K562 (cell line): ENCODE measurements around the gene ACOX2. TPM values are rescaled to one million over a fixed set of nuclear protein-coding genes. Genes with fewer than 3 reads are reported as not detected.
A peak's percentile ranks its signal among the peaks of the same experiment; 100 is the strongest.

Experiments used
- BRCA1 ChIP-seq, 2 experiments: fragments of 450-650 bp in 1 of 2; sonication (generic) in 1 of 2; formaldehyde crosslinking in 1 of 2; IDR thresholded peaks; 2 replicates each; pipeline versions ENCODE4 v1.5.0 to v1.6.1; 2017 to 2020; ENCODE audit warnings: mild to moderate bottlenecking in 1 of 2, missing genetic modification reagents in 1 of 2
- CBFA2T3 ChIP-seq: fragments of 450-650 bp; IDR thresholded peaks from 2 replicates; pipeline ENCODE4 v1.6.1; 2017
- GATAD2B ChIP-seq: fragments of 450-650 bp; IDR thresholded peaks from 2 replicates; pipeline ENCODE4 v1.6.1; 2017; ENCODE audit warnings: mild to moderate bottlenecking, borderline replicate concordance
- KAT2B ChIP-seq: IDR thresholded peaks from one replicate; pipeline ENCODE4 v1.6.1; 2012; ENCODE audit warnings: low read depth, mild to moderate bottlenecking, control low read depth, inconsistent platforms, low read length, moderate library complexity
- RCOR1 ChIP-seq, 2 experiments: IDR thresholded peaks; 2 replicates each; pipeline ENCODE4 v1.6.1; 2012; ENCODE audit warnings: low read depth in 2 of 2, low read length in 2 of 2, borderline replicate concordance in 1 of 2, improper control_type of control experiment in 1 of 2
- SMARCE1 ChIP-seq: fragments of 450-650 bp; IDR thresholded peaks from 2 replicates; pipeline ENCODE4 v1.7.1; 2016; ENCODE audit warnings: mild to moderate bottlenecking
- polyA plus RNA-seq, 8 experiments: library from polyadenylated mRNA; depleted of rRNA in 4 of 8; stranded (reverse) in 5 of 8; unstranded in 3 of 8; fragments of >200 nt; fragmentation: Nextera tagmentation in 2 of 8; fragmentation: Illumina TruSeq in 1 of 8; extraction: Ambion mirVana in 2 of 8; extraction: Trizol in 1 of 8; gene quantifications; 2 replicates each; pipeline versions ENCODE4 v1.2.1 to v1.2.3, GENCODE V29; 2011 to 2014; ENCODE audit warnings: inconsistent platforms in 1 of 8, missing spikeins in 1 of 8
- total RNA-seq, 7 experiments: library from RNA; depleted of rRNA in 6 of 7; stranded (reverse); fragments of >200 nt in 6 of 7; fragmentation: Illumina TruSeq in 2 of 7; extraction: Trizol in 2 of 7; gene quantifications; 2 replicates each; pipeline versions ENCODE4 v1.2.1 to v1.2.3, GENCODE V29; 2011 to 2021; ENCODE audit warnings: low replicate concordance in 1 of 7
- TF ChIP-seq, protein P1 (sequence below), 2 experiments: fragments of 200-800 bp in 1 of 2; sonication (Bioruptor generic) in 1 of 2; sonication (generic) in 1 of 2; formaldehyde crosslinking in 1 of 2; IDR thresholded peaks in 1 of 2; conservative IDR thresholded peaks in 1 of 2; 2 replicates each; pipeline versions ENCODE4 v1.5.0 to v1.6.1; 2016 to 2020; ENCODE audit warnings: missing compliant biosample characterization in 1 of 2, missing genetic modification characterization in 1 of 2, missing genetic modification reagents in 1 of 2
- TF ChIP-seq, protein P2 (sequence below), 3 experiments: IDR thresholded peaks in 2 of 3; conservative IDR thresholded peaks in 1 of 3; 2 replicates each; pipeline ENCODE4 v1.5.1; 2011 to 2012; ENCODE audit warnings: low read length in 3 of 3, mild to moderate bottlenecking in 3 of 3, control low read depth in 2 of 3, improper control_type of control experiment in 1 of 3, inconsistent platforms in 1 of 3, low read depth in 1 of 3, mixed read lengths in 1 of 3, moderate library complexity in 1 of 3; ENCODE audit not compliant: insufficient read depth in 2 of 3
- TF ChIP-seq, protein P3 (sequence below), 2 experiments: IDR thresholded peaks in 1 of 2; conservative IDR thresholded peaks in 1 of 2; 2 replicates each; pipeline ENCODE4 v1.6.1; 2016; ENCODE audit warnings: low read depth in 2 of 2, mild to moderate bottlenecking in 1 of 2, missing compliant biosample characterization in 1 of 2, missing genetic modification characterization in 1 of 2, moderate library complexity in 1 of 2
- TF ChIP-seq, protein P4 (sequence below): sonication (generic); formaldehyde crosslinking; IDR thresholded peaks from 2 replicates; pipeline ENCODE4 v1.5.0; 2020; ENCODE audit warnings: missing genetic modification reagents
- TF ChIP-seq, protein P5 (sequence below): IDR thresholded peaks from 2 replicates; pipeline ENCODE4 v1.6.1; 2011; ENCODE audit warnings: borderline replicate concordance, low read depth, mild to moderate bottlenecking, moderate library complexity, low read length; ENCODE audit not compliant: insufficient read depth, poor library complexity, severe bottlenecking

The ACOX2 gene
- total and polyA plus RNA-seq, 9 of the 15 experiments (the other 6 are each of a cell fraction or from before 2014, with no cell fraction given), result 0.15 TPM; not detected in 8

DNA sequence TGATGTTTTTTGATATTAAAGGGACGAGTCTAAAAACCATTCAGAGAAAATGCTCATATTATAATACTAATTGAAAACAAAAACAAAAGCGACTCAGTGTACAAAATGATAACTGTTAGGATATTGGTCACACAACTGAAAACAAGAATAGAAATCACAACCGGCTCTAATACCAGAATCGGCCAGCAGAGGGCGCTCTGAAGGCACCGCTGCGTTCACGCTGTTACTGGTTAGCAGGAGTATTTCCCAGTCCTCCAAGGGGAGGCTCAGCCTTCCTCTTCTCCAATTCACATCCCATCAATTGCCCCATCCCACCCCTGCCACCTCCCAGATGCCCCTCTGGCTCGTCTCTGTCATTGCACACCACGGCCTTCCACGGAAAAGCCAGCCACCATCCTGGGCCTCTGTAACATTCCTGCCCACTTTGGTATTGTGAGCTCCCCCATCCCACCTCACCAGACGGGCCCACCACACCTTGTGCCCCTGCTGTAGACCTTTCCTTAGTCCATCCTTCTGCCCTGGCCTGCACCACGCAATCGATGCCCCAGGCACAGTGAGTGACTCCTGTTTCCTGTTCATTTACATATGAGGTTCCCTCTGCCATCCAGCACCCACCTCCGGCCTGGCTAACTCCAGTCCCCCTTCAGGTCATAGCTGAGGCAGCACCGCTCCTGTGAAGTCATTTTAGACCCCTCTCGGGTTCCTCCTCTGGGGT is 31.7 kb upstream of the ACOX2 start (continued):
- TF ChIP-seq, protein P1, sequence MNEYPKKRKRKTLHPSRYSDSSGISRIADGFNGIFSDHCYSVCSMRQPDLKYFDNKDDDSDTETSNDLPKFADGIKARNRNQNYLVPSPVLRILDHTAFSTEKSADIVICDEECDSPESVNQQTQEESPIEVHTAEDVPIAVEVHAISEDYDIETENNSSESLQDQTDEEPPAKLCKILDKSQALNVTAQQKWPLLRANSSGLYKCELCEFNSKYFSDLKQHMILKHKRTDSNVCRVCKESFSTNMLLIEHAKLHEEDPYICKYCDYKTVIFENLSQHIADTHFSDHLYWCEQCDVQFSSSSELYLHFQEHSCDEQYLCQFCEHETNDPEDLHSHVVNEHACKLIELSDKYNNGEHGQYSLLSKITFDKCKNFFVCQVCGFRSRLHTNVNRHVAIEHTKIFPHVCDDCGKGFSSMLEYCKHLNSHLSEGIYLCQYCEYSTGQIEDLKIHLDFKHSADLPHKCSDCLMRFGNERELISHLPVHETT (CRISPR knock-in tag; conservative IDR thresholded peaks at IDR 0.05 in 1 of 2, IDR thresholded peaks at IDR 0.05 in 1 of 2), result no peak
- TF ChIP-seq, protein P2, sequence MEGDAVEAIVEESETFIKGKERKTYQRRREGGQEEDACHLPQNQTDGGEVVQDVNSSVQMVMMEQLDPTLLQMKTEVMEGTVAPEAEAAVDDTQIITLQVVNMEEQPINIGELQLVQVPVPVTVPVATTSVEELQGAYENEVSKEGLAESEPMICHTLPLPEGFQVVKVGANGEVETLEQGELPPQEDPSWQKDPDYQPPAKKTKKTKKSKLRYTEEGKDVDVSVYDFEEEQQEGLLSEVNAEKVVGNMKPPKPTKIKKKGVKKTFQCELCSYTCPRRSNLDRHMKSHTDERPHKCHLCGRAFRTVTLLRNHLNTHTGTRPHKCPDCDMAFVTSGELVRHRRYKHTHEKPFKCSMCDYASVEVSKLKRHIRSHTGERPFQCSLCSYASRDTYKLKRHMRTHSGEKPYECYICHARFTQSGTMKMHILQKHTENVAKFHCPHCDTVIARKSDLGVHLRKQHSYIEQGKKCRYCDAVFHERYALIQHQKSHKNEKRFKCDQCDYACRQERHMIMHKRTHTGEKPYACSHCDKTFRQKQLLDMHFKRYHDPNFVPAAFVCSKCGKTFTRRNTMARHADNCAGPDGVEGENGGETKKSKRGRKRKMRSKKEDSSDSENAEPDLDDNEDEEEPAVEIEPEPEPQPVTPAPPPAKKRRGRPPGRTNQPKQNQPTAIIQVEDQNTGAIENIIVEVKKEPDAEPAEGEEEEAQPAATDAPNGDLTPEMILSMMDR (IDR thresholded peaks at IDR 0.05 in 2 of 3, conservative IDR thresholded peaks at IDR 0.05 in 1 of 3; ENCODE audit: insufficient read depth in 2 of 3, low read depth in 1 of 3, low read length in 3 of 3), result peak; percentile 72 to 82 (median 78)
- no peak for TF ChIP-seq BRCA1 (IDR thresholded peaks at IDR 0.05)
- TF ChIP-seq BRCA1 (CRISPR knock-in tag; IDR thresholded peaks at IDR 0.05), result no peak
- no peak for TF ChIP-seq RCOR1 (IDR thresholded peaks at IDR 0.05; ENCODE audit: borderline replicate concordance in 1 of 2, low read depth in 2 of 2, low read length in 2 of 2)
- no peak for TF ChIP-seq CBFA2T3
- TF ChIP-seq, protein P3, sequence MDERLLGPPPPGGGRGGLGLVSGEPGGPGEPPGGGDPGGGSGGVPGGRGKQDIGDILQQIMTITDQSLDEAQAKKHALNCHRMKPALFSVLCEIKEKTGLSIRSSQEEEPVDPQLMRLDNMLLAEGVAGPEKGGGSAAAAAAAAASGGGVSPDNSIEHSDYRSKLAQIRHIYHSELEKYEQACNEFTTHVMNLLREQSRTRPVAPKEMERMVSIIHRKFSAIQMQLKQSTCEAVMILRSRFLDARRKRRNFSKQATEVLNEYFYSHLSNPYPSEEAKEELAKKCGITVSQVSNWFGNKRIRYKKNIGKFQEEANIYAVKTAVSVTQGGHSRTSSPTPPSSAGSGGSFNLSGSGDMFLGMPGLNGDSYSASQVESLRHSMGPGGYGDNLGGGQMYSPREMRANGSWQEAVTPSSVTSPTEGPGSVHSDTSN (CRISPR knock-in tag; IDR thresholded peaks at IDR 0.05; ENCODE audit: low read depth), result no peak
- TF ChIP-seq, protein P3 (tag; conservative IDR thresholded peaks at IDR 0.05; ENCODE audit: low read depth), result no peak
- TF ChIP-seq, protein P4, sequence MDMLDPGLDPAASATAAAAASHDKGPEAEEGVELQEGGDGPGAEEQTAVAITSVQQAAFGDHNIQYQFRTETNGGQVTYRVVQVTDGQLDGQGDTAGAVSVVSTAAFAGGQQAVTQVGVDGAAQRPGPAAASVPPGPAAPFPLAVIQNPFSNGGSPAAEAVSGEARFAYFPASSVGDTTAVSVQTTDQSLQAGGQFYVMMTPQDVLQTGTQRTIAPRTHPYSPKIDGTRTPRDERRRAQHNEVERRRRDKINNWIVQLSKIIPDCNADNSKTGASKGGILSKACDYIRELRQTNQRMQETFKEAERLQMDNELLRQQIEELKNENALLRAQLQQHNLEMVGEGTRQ (CRISPR knock-in tag), result no peak
- TF ChIP-seq KAT2B, result no peak
- TF ChIP-seq, protein P5, sequence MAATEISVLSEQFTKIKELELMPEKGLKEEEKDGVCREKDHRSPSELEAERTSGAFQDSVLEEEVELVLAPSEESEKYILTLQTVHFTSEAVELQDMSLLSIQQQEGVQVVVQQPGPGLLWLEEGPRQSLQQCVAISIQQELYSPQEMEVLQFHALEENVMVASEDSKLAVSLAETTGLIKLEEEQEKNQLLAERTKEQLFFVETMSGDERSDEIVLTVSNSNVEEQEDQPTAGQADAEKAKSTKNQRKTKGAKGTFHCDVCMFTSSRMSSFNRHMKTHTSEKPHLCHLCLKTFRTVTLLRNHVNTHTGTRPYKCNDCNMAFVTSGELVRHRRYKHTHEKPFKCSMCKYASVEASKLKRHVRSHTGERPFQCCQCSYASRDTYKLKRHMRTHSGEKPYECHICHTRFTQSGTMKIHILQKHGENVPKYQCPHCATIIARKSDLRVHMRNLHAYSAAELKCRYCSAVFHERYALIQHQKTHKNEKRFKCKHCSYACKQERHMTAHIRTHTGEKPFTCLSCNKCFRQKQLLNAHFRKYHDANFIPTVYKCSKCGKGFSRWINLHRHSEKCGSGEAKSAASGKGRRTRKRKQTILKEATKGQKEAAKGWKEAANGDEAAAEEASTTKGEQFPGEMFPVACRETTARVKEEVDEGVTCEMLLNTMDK, result peak; percentile 18
- TF ChIP-seq SMARCE1, result no peak
- no peak for TF ChIP-seq GATAD2B
